Measurements from ENCODE around the gene CAV3. TPM values are rescaled to one million over a fixed set of nuclear protein-coding genes. Genes with fewer than 3 reads are reported as not detected.

CAV3 gene
- total RNA-seq, 1 donor from 2014 or later = not detected

GRCh38 chr3:8739757-8740504 lies 6.3 kb downstream of the CAV3 start:
- Mint-ChIP-seq H3K27me3 (ENCODE audit: insufficient read depth) (peaks cover 9% of the 10 kb centered on the region), H3K4me1 (ENCODE audit: low read depth) (no peaks in the 10 kb centered on the region), H3K27ac (no peak overlapping the region), H3K36me3 (ENCODE audit: low read depth) (no peaks in the 10 kb centered on the region), H3K9me3 (no peaks in the 10 kb centered on the region), H3K4me3 (no peak overlapping the region)
- no peak for DNase-seq (ENCODE audit: low spot score)
- intact Hi-C loops (cut with micrococcal nuclease) = no loop called here

GRCh38 chr3:8741581-8742261 lies 8.1 kb downstream of the CAV3 start:
- intact Hi-C loops (cut with micrococcal nuclease) = no loop called here

GRCh38 chr3:8743021-8743601 lies 9.5 kb downstream of the CAV3 start:
- Mint-ChIP-seq H3K9me3 (no peaks in the 10 kb centered on the region), H3K36me3 (ENCODE audit: low read depth) (no peaks in the 10 kb centered on the region), H3K4me3 (no peak overlapping the region), H3K27me3 (ENCODE audit: insufficient read depth) (peaks cover 5% of the 10 kb centered on the region), H3K27ac (no peak overlapping the region), H3K4me1 (ENCODE audit: low read depth) (no peaks in the 10 kb centered on the region)
- DNase-seq (ENCODE audit: low spot score) = no peak
- intact Hi-C loops (cut with micrococcal nuclease) = no loop called here

More at GRCh38 chr3:8741581-8742261, 8.1 kb downstream of the CAV3 start:
- H3K27ac Mint-ChIP-seq = no peak overlapping the region
- no peaks in the 10 kb centered on the region for H3K4me1 Mint-ChIP-seq (ENCODE audit: low read depth)
- DNase-seq (ENCODE audit: low spot score) = no peak
- H3K27me3 Mint-ChIP-seq (ENCODE audit: insufficient read depth) = peaks cover 6% of the 10 kb centered on the region
- H3K36me3 Mint-ChIP-seq (ENCODE audit: low read depth) = no peaks in the 10 kb centered on the region
- no peaks in the 10 kb centered on the region for H3K9me3 Mint-ChIP-seq
- no peak overlapping the region for H3K4me3 Mint-ChIP-seq

GRCh38 chr3:8743911-8744310 lies 10.3 kb downstream of the CAV3 start:
- no peaks in the 10 kb centered on the region for H3K36me3 Mint-ChIP-seq (ENCODE audit: low read depth)
- no peak overlapping the region for H3K4me3 Mint-ChIP-seq
- no peaks in the 10 kb centered on the region for H3K4me1 Mint-ChIP-seq (ENCODE audit: low read depth)
- peaks cover 5% of the 10 kb centered on the region for H3K27me3 Mint-ChIP-seq (ENCODE audit: insufficient read depth)
- H3K27ac Mint-ChIP-seq = no peak overlapping the region
- H3K9me3 Mint-ChIP-seq = no peaks in the 10 kb centered on the region
- DNase-seq (ENCODE audit: low spot score) = no peak
- intact Hi-C loops (cut with micrococcal nuclease) = no loop called here

- peaks cover 5% of the 10 kb centered on the region for H3K27me3 Mint-ChIP-seq (ENCODE audit: insufficient read depth)
- no peaks in the 10 kb centered on the region for H3K36me3 Mint-ChIP-seq (ENCODE audit: low read depth)
- intact Hi-C loops (cut with micrococcal nuclease) = no loop called here
- no peaks in the 10 kb centered on the region for H3K4me1 Mint-ChIP-seq (ENCODE audit: low read depth)
- H3K9me3 Mint-ChIP-seq = no peaks in the 10 kb centered on the region
- DNase-seq (ENCODE audit: low spot score) = no peak
- H3K27ac Mint-ChIP-seq = no peak overlapping the region
- H3K4me3 Mint-ChIP-seq = no peak overlapping the region
Measured at GRCh38 chr3:8745619-8746370, 12.2 kb downstream of the CAV3 start.

- Mint-ChIP-seq H3K4me1 (ENCODE audit: low read depth) (no peaks in the 10 kb centered on the region), H3K4me3 (no peak overlapping the region), H3K9me3 (no peaks in the 10 kb centered on the region), H3K27me3 (ENCODE audit: insufficient read depth) (peaks cover 3% of the 10 kb centered on the region), H3K27ac (no peak overlapping the region), H3K36me3 (ENCODE audit: low read depth) (no peaks in the 10 kb centered on the region)
- DNase-seq (ENCODE audit: low spot score) = no peak
- intact Hi-C loops (cut with micrococcal nuclease) = no loop called here
Measured at GRCh38 chr3:8746780-8747345, 13.3 kb downstream of the CAV3 start.

- H3K4me1 Mint-ChIP-seq (ENCODE audit: low read depth) = no peaks in the 10 kb centered on the region
- intact Hi-C loops (cut with micrococcal nuclease) = no loop called here
- no peaks in the 10 kb centered on the region for H3K27me3 Mint-ChIP-seq (ENCODE audit: insufficient read depth)
- H3K9me3 Mint-ChIP-seq = no peaks in the 10 kb centered on the region
- no peaks in the 10 kb centered on the region for H3K36me3 Mint-ChIP-seq (ENCODE audit: low read depth)
- H3K27ac Mint-ChIP-seq = no peak overlapping the region
- no peak overlapping the region for H3K4me3 Mint-ChIP-seq
- no peak for DNase-seq (ENCODE audit: low spot score)
Measured at GRCh38 chr3:8749316-8749715, 15.7 kb downstream of the CAV3 start.

- Mint-ChIP-seq H3K27me3 (ENCODE audit: insufficient read depth) (no peaks in the 10 kb centered on the region), H3K36me3 (ENCODE audit: low read depth) (no peaks in the 10 kb centered on the region), H3K9me3 (no peaks in the 10 kb centered on the region), H3K4me3 (no peak overlapping the region), H3K27ac (no peak overlapping the region), H3K4me1 (ENCODE audit: low read depth) (no peaks in the 10 kb centered on the region)
- intact Hi-C loops (cut with micrococcal nuclease) = no loop called here
- DNase-seq (ENCODE audit: low spot score) = no peak
Measured at GRCh38 chr3:8752832-8753231, 19.2 kb downstream of the CAV3 start.

GRCh38 chr3:8755097-8755496 lies 21.5 kb downstream of the CAV3 start:
- H3K36me3 Mint-ChIP-seq (ENCODE audit: low read depth) = no peaks in the 10 kb centered on the region
- intact Hi-C loops (cut with micrococcal nuclease) = no loop called here
- H3K4me1 Mint-ChIP-seq (ENCODE audit: low read depth) = no peaks in the 10 kb centered on the region
- H3K27ac Mint-ChIP-seq = no peak overlapping the region
- no peak overlapping the region for H3K4me3 Mint-ChIP-seq
- no peaks in the 10 kb centered on the region for H3K9me3 Mint-ChIP-seq
- DNase-seq (ENCODE audit: low spot score) = no peak
- no peaks in the 10 kb centered on the region for H3K27me3 Mint-ChIP-seq (ENCODE audit: insufficient read depth)

GRCh38 chr3:8755564-8756237 lies 22.1 kb downstream of the CAV3 start:
- Mint-ChIP-seq H3K27me3 (ENCODE audit: insufficient read depth) (no peaks in the 10 kb centered on the region), H3K4me1 (ENCODE audit: low read depth) (no peaks in the 10 kb centered on the region), H3K9me3 (no peaks in the 10 kb centered on the region), H3K27ac (no peak overlapping the region), H3K36me3 (ENCODE audit: low read depth) (no peaks in the 10 kb centered on the region), H3K4me3 (no peak overlapping the region)
- DNase-seq (ENCODE audit: low spot score) = no peak
- intact Hi-C loops (cut with micrococcal nuclease) = no loop called here

- intact Hi-C loops (cut with micrococcal nuclease) = no loop called here
- Mint-ChIP-seq H3K4me3 (no peak overlapping the region), H3K27ac (no peak overlapping the region), H3K36me3 (ENCODE audit: low read depth) (no peaks in the 10 kb centered on the region), H3K27me3 (ENCODE audit: insufficient read depth) (no peaks in the 10 kb centered on the region), H3K4me1 (ENCODE audit: low read depth) (no peaks in the 10 kb centered on the region), H3K9me3 (no peaks in the 10 kb centered on the region)
- DNase-seq (ENCODE audit: low spot score) = no peak
Measured at GRCh38 chr3:8756671-8757070, 23.1 kb downstream of the CAV3 start.

Data from activated T-helper 1 cell treated with anti-CD3 and anti-CD28 coated beads, Interleukin-12 subunit alpha, Interleukin-12 subunit beta, Interleukin-2, Interleukin-4 antibody, amounts not matched to agents 30 ng/mL and 10 ng/mL and 1 ng/mL, durations not matched to agents 14 hours and 24 hours and 36 hours (primary cell).